Anterior cingulate cortex (tissue), 58 donors: Measurements from ENCODE around the gene TCF4.

Source experiments
- DNase-seq, 58 donors: peaks; one replicate each; lab custom pipeline; 2025; lab: John Stamatoyannopoulos, UW

The TCF4 gene

DNA sequence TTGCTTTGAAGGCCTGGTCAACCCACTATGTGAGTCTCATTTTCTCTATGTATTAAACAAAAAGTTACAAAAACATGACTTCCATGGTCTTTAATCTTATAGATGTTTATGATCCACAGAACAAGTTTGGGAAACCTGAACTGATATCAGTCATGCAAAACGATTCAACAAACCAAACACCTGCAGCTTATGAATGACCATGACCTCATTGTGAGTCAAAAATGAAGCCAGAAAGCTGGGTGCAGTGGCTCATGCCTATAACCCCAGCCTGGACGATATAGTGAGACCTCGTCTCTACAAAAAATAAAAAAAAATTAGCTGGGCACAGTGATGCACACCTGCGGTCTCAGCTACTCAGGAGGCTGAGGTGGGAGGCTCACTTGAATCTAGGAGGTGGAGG lies 358.3 kb downstream of the TCF4 start:
- no peak for DNase-seq

DNA sequence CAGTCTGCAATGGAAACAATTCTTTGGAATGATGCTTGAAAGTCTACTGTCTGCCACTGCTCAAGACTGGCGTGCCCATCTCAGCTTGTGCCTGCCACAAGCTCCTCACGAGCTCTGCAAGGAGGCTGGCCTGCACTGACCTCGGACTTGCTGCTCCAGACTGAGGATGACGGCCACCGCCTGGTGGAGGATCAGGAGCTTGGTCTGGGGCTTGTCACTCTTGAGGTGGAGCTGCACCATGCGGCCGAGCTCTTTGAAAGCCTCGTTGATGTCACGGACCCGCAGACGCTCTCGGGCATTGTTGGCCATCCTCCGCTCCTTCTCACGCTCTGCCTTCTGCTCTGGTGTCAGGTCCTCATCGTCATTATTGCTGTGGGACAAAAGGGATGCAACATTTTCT lies 359.3 kb downstream of the TCF4 start:
- peak in 2 of 58 donors; percentile 9 to 27 for DNase-seq

DNA sequence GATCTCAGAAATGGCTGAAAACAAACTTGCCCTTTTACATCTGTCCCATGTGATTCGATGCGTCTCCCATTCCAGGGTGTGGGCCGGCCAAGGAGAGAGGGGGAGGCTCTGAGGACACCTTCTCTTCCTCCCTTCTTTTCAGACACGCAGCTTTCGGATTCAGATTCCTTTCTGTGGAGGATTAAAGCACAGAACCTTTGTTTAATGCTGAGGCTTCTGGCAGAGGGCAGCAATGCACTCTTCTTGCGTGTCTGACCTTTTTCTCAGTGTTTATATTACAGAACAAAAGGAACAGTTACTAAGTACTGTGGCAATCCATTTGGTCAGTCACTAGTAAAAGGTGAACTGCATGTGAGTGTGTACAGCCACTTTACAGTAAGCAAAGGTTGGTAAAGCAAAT lies 359.8 kb downstream of the TCF4 start:
- no peak for DNase-seq

DNA sequence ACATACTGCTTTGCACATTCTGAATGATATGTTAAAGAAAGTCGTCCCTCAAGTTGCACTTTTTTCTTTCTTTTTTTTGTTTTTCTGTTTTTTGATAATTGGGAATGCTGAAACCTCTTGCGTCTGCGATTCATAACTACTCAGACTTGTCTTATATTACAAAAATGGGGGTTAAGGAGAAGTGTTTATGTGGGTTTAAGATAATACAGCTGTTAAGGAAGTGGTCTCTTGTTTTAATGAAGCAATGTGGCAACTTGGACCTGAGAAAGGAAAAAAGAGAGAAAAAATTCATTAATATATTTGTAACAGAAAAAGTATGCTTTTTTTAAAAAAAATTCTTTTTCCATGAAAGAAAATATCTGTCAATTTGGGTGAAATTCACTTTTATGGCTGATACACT lies 360.2 kb downstream of the TCF4 start:
- no peak for DNase-seq

DNA sequence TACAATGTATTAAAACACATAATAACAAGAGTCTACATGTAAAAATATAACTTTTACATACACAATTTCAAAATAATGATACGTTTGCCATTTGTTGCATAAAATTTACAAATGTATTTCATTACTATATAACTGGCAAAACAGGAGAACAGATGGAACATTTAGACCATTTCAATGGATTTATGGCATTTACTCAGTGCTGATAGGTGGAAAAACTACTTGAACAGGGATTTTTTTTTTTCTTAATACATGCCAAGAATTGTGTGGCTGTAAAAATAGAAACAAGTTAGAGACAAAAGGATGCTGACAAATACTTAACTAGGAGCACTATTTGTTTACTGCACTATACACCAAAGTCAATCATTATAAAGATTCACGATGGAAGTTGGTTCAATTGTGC lies 361.9 kb downstream of the TCF4 start:
- no peak for DNase-seq

DNA sequence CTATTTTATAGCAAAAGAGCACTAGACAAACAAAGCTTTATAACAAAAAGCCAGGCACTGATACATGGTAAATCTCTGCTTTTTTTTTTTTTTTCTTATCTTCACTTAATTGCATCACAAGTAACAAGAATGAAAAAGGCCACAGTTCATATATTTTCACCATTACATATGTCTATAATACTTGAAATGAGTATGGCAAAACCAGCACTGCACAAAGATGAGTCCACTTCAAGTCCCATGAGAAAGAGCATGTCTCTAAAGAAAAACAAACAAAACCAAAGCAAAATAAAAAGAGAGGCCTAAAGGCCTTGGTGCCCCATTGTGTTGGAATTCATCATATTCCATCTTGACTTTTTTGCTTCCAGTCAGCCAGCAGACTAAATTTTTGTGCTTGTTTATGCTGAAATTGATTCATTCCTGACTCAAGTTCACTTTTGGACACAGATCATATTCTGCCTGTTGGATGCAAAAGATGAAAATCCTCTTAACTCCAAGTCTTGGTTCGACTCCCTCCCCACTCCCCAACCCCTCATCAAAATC lies 363.8 kb downstream of the TCF4 start:
- no peak for DNase-seq

DNA sequence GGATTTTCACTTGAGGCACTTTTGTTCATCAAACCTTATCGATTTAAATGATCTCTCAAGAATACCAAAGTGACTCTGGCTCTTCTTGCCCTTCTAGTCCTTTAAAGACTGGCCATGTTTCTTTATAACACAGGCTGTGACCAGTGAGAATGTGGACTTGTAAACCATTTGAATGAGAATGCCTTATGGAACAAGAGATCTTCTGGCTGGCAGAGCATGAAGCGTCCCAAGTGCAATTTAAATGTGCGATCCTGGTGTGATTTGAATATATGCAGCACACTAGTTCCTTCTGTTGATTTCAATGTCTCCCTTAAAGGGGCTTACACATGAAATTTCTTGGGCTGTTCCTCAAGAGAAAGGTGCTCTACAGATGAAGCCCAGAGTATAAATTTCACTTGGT lies 366.4 kb downstream of the TCF4 start:
- DNase-seq: no peak

DNA sequence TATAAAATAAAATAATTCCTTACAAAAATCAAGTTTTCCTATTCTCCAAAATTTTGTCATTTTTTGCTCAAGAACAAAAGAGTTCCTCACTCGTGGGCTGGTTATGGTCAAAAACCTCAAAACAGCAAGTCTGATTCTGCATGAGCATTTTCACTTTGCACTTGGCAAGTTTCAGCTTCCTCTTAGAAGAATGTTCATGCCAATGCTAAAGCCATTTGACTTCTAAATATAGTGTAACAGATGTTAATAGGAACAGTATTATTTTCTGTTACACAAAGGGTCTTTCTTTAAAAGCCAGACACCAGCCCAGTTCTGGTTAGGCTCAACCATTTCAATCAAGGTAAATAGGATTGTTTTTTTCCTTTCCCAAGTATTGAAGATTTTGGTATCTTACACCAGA lies 367.5 kb downstream of the TCF4 start:
- no peak for DNase-seq

DNA sequence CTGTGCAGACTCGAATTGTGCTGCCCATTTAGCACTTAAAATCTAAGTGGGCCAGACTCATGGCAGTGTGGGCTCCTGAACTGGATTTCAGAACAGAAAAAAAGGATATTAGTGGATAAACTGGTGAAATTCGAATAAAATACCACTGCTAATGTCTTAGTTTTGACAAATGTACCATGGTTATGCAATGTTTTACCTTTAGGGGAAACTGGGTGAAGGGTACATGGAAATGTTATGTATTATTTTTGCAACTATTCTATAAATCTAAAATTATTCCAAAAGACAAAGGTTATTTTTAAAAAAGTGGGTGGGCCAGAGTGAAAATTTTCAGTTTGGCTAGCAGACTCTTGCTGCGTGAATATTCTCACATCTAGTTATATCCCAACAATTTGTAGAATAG lies 368.2 kb downstream of the TCF4 start:
- no peak for DNase-seq

DNA sequence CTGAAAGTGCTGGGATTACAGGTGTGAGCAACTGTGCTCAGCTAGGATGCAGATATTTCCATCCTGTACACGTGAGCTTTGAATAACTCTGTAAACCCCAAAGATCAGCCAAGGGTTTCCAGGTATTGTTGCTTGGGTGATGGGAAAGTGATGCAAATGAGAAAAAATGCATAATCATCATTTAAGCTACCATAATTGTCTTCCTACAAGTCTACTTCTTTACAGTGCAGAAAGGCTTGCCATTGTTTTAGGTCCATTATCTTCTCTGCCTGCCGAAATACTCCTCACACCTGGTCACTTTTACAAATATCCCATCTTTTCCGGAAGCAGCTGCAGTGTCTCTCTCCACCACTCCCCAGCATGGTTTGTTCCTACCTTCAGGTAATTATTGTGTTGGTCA lies 368.9 kb downstream of the TCF4 start:
- DNase-seq: no peak

DNA sequence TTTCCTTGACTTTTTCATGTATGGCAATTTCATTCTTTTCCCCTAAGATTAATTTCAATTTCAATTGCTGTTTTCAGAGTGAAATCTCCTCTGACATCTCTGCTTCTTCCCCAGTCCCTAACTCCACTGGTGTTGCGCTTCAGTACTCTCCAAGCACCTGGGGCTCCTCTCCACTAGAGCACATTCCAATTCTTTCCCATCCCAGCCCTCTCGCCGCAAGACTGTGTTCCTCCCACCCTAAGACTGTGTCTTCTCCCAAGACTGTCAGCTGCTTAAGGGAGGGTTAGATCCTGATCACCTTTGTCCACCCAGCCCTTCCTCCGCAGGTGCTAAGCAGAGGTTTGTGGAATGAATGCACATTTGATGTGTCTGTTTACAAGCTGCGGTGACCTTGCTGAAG lies 373.0 kb downstream of the TCF4 start:
- DNase-seq: no peak

DNA sequence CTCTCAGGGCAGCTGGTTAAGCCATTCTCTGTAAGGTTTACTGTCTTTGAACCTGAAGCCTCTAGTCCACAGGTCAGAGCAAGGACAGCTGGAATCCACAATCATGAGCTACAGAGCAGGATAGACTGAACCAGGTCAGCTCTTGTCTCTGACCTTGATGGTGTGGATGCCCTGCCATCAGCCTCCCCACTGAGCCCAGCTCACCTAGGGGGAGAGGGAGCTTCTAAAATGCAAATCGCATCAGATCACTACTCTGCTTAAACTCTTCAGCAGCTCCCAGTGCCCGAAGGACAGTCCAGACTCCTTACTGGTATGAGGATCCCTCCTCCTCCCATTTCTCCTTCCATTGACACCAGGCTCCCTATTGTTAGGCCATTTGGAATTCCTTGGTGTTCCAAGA lies 373.5 kb downstream of the TCF4 start:
- DNase-seq: no peak

DNA sequence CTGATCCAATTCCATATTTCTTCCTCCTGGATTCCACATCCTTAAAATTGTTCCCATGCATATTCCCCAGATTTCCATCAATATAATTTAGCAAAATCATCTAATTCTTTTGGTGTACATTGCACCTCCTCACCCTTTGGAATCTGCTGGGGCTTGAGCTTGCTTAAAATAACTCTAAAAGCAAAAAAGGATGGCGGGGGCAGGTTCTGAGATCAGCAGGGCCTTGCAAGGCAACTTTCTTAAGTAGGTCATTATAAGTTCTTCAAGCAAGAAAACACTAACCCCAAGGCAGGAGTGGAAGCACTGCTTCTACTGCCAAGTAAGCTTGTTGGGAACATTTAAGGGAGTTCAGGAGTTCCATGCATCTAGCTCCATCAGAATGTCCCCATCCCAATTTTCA lies 374.4 kb downstream of the TCF4 start:
- DNase-seq: no peak

DNA sequence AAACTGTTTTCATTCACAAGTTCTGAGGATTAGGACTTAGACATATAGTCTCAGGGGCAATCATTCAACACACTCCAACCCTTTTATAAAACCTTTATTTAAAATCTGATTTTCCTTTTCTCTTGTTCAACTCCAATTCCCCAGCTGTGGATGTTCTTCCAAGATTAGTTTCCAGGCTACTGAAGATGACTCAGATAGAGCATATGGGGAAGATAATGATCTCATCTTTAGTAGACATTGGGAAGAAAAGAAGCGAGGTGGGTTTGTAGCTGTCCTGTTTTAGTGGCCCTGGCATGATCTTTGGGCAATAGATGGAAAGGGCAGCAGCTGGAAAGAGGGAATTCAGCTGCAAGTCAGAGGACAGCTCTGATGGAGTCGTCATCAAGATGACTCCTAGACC lies 381.1 kb downstream of the TCF4 start:
- DNase-seq: peak in 1 of 58 donors; percentile 18

DNA sequence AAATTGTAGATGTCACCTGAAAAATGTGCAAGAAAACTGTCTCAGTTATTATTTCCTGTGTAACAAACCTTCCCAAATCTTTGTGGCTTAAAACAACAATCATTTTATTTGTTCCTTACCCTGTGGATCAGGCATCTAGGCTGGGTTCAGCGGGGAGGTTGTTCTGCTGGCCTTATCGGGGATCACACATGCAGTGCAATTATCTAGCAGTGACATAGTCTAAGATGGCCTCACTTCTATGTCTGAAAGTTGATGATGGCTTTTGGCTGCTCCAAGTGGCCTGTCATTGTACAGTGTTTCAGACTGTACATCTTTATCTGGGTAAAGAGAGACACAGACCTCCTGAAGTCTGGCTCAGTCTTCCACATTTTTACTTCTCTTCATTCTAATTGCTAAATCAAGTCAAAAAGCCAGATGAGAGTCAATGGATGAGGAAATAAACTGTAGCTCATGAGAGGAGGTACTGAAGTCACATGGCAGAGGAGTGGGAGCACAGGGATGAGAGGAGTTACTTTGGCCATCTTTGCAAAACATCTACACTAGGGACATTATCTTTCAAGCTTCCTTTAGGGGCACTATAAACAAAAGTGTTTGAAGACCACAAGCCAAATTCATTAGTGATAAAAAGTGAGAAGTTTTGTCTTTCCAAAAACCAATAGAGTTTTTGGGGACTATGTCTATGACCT lies 385.6 kb downstream of the TCF4 start:
- no peak for DNase-seq

DNA sequence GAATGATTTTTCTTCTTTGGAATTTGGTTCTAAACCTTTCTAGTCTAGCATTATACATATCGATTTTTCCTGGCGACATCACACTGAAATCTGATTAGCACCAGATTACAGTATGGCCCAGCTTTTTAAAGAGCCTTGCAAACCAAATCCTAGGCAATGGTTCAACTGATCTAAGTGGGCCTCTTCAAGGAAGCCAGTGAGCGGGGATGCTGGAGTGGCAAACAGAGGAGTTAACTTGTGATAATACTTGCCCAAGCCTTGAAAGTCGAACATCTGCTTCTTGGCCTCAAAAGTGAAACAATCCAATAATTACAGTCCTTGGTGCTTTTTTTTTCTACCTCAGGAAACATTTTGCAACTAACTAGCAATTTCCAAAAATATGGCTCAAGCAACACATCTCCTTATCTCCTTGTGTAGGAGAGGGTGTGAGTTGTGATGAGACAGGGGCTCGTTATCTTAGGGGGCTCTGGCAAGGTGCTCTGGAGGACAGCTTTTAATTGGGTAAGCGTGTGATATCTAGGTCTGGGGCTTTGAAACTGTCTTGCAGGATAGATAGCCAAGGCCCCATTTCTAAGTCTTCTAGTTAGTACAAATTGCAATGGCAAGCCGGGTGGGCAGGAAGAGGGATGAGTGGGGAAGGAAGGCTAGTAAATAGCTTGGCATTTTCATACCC lies 388.6 kb downstream of the TCF4 start:
- DNase-seq: peak in 2 of 58 donors; percentile 5 to 22

DNA sequence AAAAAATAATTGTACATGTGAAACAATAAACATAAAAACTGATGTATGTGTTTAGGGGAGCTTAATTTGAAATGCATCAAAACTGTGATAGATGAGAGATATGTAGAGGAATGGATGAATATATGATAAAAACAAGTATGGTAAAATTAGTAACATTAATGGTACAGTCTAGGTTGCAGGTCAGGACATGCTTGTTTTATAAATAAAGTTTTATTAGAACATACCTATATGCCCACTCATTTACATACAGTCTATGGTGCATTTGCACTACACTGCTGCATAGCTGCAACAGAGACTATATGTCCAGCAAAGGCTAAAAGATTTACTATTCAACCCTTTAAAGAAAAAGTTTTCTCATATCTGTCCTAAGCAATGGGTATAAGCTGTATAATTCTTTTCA lies 392.1 kb downstream of the TCF4 start:
- no peak for DNase-seq

DNA sequence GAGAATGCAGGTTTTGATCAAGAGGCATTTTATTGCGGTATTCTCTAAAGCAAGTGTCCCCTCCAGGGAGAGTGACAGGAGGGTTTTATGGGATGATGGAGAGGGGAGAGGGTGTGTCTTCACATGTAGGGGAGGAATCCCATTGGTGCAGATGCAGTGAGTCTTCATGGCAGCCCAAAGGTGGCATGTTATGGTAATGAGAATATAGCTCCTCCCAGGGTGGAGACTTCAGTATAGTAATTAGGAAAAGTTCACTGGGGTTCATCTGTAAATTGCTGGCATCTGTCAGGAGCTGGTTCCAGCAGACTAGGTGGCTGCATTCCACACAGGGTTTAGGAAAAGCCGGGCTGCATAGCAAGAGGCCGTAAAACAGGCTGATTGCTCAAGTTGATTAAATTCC lies 398.0 kb downstream of the TCF4 start:
- no peak for DNase-seq

DNA sequence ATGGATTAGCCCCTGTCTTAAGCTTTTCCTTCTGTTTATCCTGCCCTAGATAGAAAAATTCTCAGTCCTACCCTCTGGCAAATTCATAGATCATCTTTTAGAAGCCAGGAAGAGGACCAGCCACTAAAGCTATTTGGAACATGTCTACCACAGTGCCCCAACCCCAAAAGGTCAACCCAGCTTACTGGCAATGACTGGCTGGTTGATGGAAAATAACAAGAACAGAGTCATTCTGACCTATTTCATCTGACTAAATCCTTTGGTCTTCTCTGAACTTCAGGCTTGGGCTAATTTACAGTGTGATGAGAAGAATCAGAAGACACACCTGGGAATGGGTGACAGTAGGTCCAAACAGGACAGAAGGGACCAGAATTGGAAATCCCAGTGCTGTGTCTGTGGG lies 401.4 kb downstream of the TCF4 start:
- DNase-seq: no peak

DNA sequence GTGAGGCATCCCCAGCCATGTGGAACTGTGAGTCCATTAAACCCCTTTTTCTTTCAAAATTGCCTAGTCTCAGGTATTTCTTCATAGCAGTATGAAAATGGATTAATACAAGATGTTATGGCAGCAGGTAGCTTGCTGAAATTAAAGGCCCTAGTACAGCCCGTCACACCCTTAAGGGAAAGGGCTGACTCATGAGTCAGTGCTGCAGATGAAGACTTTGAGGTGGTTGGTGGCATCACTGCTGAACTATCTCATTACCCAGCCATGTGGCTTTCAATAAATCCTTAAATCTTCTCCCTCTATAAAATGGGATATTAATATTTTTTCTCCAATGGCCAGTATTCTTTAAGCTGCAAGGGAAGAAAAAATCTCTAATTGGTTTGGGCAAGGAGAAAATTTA lies 402.6 kb downstream of the TCF4 start:
- no peak for DNase-seq

DNA sequence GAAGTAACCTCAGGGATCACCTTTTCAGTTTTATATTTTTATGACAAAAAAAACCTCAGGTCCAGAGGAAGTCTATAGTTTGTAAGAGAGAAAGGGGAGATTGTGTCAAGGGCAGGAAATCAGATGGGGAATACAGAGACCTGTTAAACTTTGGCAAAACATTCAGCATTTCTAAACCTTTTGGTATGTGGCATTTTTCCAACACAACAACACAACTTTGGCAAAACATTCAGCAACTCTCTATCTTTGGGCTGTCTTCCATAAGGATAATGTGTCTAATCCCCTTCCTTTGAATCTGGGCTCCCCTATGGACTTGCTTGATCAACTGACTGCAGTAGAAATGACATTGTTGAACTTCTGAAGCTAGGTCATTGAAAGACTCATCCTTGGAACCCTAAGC lies 408.2 kb downstream of the TCF4 start:
- no peak for DNase-seq

DNA sequence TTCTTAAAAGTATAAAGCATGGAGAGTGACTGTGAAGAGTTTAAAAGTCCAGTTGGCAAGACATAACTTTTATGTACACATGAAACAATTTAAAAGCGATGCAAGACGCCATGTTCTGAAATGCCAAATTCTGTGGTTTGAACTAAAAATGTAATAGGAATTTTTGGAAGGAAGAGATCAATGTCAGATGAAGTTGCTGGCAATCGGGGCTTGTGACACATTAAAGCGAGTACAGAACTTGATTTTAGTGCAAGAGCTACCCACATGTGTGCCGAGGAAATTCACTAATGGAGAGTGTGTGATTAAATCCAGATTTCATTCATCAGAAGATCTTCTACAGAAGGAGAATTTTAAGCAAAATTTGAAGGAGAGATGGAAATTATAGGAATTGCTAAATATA lies 408.6 kb downstream of the TCF4 start:
- DNase-seq: no peak
